ENCODE measurements around the gene LRRC10B. TPM values are rescaled to one million over a fixed set of nuclear protein-coding genes. Genes with fewer than 3 reads are reported as not detected.

The LRRC10B gene
- total and polyA plus RNA-seq, 2 experiments from 2014 or later: 0.43 to 0.68 TPM

- H2AFZ ChIP-seq: no peak overlapping the region
- TF ChIP-seq CTCF (IDR thresholded peaks at IDR 0.05; ENCODE audit: poor library complexity) (no peak), EZH2phosphoT487 (IDR thresholded peaks at IDR 0.05; ENCODE audit: low read depth, severe bottlenecking, unreplicated experiment) (no peak), EZH2 (IDR thresholded peaks at IDR 0.05; ENCODE audit: borderline replicate concordance) (no peak)
- DNase-seq (ENCODE audit: low spot score): no peak
- H3K27me3 ChIP-seq: peaks cover 19% of the 10 kb centered on the region
- no peaks in the 10 kb centered on the region for H3K36me3 ChIP-seq (replicated peaks; ENCODE audit: insufficient read depth, low read depth)
- no peak overlapping the region for H3K4me2 ChIP-seq
- H3K79me2 ChIP-seq: no peaks in the 10 kb centered on the region
- no peak overlapping the region for H3K27ac ChIP-seq
- H3K4me3 ChIP-seq: no peak overlapping the region
- no peaks in the 10 kb centered on the region for H3K9me3 ChIP-seq (ENCODE audit: low read depth)
- no peaks in the 10 kb centered on the region for H4K20me1 ChIP-seq (ENCODE audit: insufficient read depth, poor library complexity, severe bottlenecking)
- H3K4me1 ChIP-seq (ENCODE audit: insufficient read depth): peaks cover 16% of the 10 kb centered on the region
- H3K9me2 ChIP-seq (replicated peaks; ENCODE audit: insufficient read depth): no peaks in the 10 kb centered on the region
- WGBS (ENCODE audit: low lambda C conversion rate, missing lambda C conversion rate): 86% methylated on average over 5 of the region's 5 CpGs
Measured at GRCh38 chr11:61505106-61505505, 3.4 kb upstream of the LRRC10B start.

GRCh38 chr11:61505640-61506155 is 2.9 kb upstream of the LRRC10B start:
- TF ChIP-seq EZH2phosphoT487 (IDR thresholded peaks at IDR 0.05; ENCODE audit: low read depth, severe bottlenecking, unreplicated experiment) (no peak), EZH2 (IDR thresholded peaks at IDR 0.05; ENCODE audit: borderline replicate concordance) (no peak), CTCF (IDR thresholded peaks at IDR 0.05; ENCODE audit: poor library complexity) (no peak)
- no peak overlapping the region for H3K27ac ChIP-seq
- 78% methylated on average over 10 of the region's 10 CpGs for WGBS (ENCODE audit: low lambda C conversion rate, missing lambda C conversion rate)

GRCh38 chr11:61507012-61507768 is 1.4 kb upstream of the LRRC10B start:
- Histone ChIP-seq H3K4me3 (no peak overlapping the region), H3K27me3 (peaks cover 19% of the 10 kb centered on the region), H3K36me3 (replicated peaks; ENCODE audit: insufficient read depth, low read depth) (no peaks in the 10 kb centered on the region), H2AFZ (no peak overlapping the region), H3K27ac (no peak overlapping the region), H3K79me2 (no peaks in the 10 kb centered on the region), H3K4me2 (no peak overlapping the region), H3K9me3 (ENCODE audit: low read depth) (no peaks in the 10 kb centered on the region), H3K9me2 (replicated peaks; ENCODE audit: insufficient read depth) (no peaks in the 10 kb centered on the region), H4K20me1 (ENCODE audit: insufficient read depth, poor library complexity, severe bottlenecking) (no peaks in the 10 kb centered on the region), H3K4me1 (ENCODE audit: insufficient read depth) (peaks cover 20% of the 10 kb centered on the region)
- TF ChIP-seq EZH2phosphoT487 (IDR thresholded peaks at IDR 0.05; ENCODE audit: low read depth, severe bottlenecking, unreplicated experiment) (no peak), CTCF (IDR thresholded peaks at IDR 0.05; ENCODE audit: poor library complexity) (no peak), EZH2 (IDR thresholded peaks at IDR 0.05; ENCODE audit: borderline replicate concordance) (no peak)
- no peak for DNase-seq (ENCODE audit: low spot score)
- 72% methylated on average over 14 of the region's 14 CpGs for whole genome bisulfite sequencing (ENCODE audit: low lambda C conversion rate, missing lambda C conversion rate)

More at GRCh38 chr11:61505640-61506155, 2.9 kb upstream of the LRRC10B start:
- H2AFZ ChIP-seq: no peak overlapping the region
- H3K27me3 ChIP-seq: peaks cover 19% of the 10 kb centered on the region
- H3K36me3 ChIP-seq (replicated peaks; ENCODE audit: insufficient read depth, low read depth): no peaks in the 10 kb centered on the region
- no peaks in the 10 kb centered on the region for H3K9me2 ChIP-seq (replicated peaks; ENCODE audit: insufficient read depth)
- peaks cover 16% of the 10 kb centered on the region for H3K4me1 ChIP-seq (ENCODE audit: insufficient read depth)
- no peaks in the 10 kb centered on the region for H3K79me2 ChIP-seq
- DNase-seq (ENCODE audit: low spot score): no peak
- no peaks in the 10 kb centered on the region for H4K20me1 ChIP-seq (ENCODE audit: insufficient read depth, poor library complexity, severe bottlenecking)
- no peaks in the 10 kb centered on the region for H3K9me3 ChIP-seq (ENCODE audit: low read depth)
- H3K4me2 ChIP-seq: no peak overlapping the region
- H3K4me3 ChIP-seq: no peak overlapping the region
